Fibroblast of lung (primary cell): ENCODE results near the gene DUSP7. TPM values are rescaled to one million over a fixed set of nuclear protein-coding genes. Genes with fewer than 3 reads are reported as not detected.

ENCODE experiments used
- DNase-seq, 2 donors: peaks; one replicate each; pipeline versions ENCODE4 v3.0.0 to v3.0.0-alpha.2; 2010; ENCODE audit warnings: low read depth in 2 of 2
- H2AFZ ChIP-seq: 2 replicates; pipeline ENCODE4 v1.5.1; 2012; ENCODE audit warnings: low read length, control low read depth, inconsistent platforms
- H3K27ac ChIP-seq: 2 replicates; pipeline ENCODE4 v1.5.1; 2011; ENCODE audit warnings: low read length, control low read depth; ENCODE audit not compliant: insufficient read depth
- H3K27me3 ChIP-seq: 2 replicates; pipeline ENCODE4 v1.5.1; 2011; ENCODE audit warnings: mild to moderate bottlenecking, low read length; ENCODE audit not compliant: control insufficient read depth, insufficient read depth
- H3K36me3 ChIP-seq: 2 replicates; pipeline ENCODE4 v1.5.1; 2011; ENCODE audit warnings: low read length; ENCODE audit not compliant: control insufficient read depth, insufficient read depth
- H3K4me1 ChIP-seq: 2 replicates; pipeline ENCODE4 v1.5.1; 2011; ENCODE audit warnings: low read length; ENCODE audit not compliant: control insufficient read depth, insufficient read depth; ENCODE audit errors: extremely low read depth
- H3K4me2 ChIP-seq: 2 replicates; pipeline ENCODE4 v1.5.1; 2011; ENCODE audit warnings: low read length, control low read depth; ENCODE audit not compliant: insufficient read depth; ENCODE audit errors: extremely low read depth
- H3K4me3 ChIP-seq, 4 experiments: fragments of 200-600 bp in 1 of 4; sonication (generic) in 1 of 4; replicated peaks in 1 of 4; 2 replicates each; pipeline ENCODE4 v1.5.1; 2011 to 2016; ENCODE audit warnings: low read length in 4 of 4, low read depth in 3 of 4, mild to moderate bottlenecking in 3 of 4, control low read depth in 2 of 4, inconsistent platforms in 1 of 4, mixed read lengths in 1 of 4; ENCODE audit not compliant: insufficient read depth in 1 of 4; ENCODE audit errors: control extremely low read depth in 1 of 4
- H3K79me2 ChIP-seq: 2 replicates; pipeline ENCODE4 v1.5.1; 2012; ENCODE audit warnings: mild to moderate bottlenecking, low read length, inconsistent platforms; ENCODE audit not compliant: control insufficient read depth, insufficient read depth
- H3K9ac ChIP-seq: 2 replicates; pipeline ENCODE4 v1.5.1; 2011; ENCODE audit warnings: mild to moderate bottlenecking, low read length, control low read depth; ENCODE audit not compliant: insufficient read depth
- H3K9me3 ChIP-seq: 2 replicates; pipeline ENCODE4 v1.5.1; 2012; ENCODE audit warnings: low read depth, low read length; ENCODE audit not compliant: control insufficient read depth, insufficient read depth
- H4K20me1 ChIP-seq: 2 replicates; pipeline ENCODE4 v1.5.1; 2011; ENCODE audit warnings: low read length; ENCODE audit not compliant: control insufficient read depth, insufficient read depth; ENCODE audit errors: extremely low read depth
- EZH2 ChIP-seq: IDR thresholded peaks from 2 replicates; pipeline ENCODE4 v1.5.1; 2012; ENCODE audit warnings: low read length, control low read depth, mild to moderate bottlenecking; ENCODE audit errors: missing control alignments
- polyA plus RNA-seq, 2 donors: library from polyadenylated mRNA; depleted of rRNA in 1 of 2; stranded (reverse) in 1 of 2; unstranded in 1 of 2; fragments of >200 nt; gene quantifications; 2 replicates each; pipeline ENCODE4 v1.2.1, GENCODE V29; 2011 to 2012; ENCODE audit warnings: missing spikeins in 1 of 2
- total RNA-seq: library from RNA; depleted of rRNA; stranded (reverse); fragments of >200 nt; gene quantifications from 2 replicates; pipeline ENCODE4 v1.2.1, GENCODE V29; 2014
- TF ChIP-seq, protein P1 (sequence below), 2 donors: IDR thresholded peaks in 1 of 2; conservative IDR thresholded peaks in 1 of 2; 1 replicate in 1 of 2; 2 replicates in 1 of 2; pipeline ENCODE4 v1.5.1; 2011 to 2012; ENCODE audit warnings: low read length in 2 of 2, control low read depth in 1 of 2, inconsistent platforms in 1 of 2, low read depth in 1 of 2, mild to moderate bottlenecking in 1 of 2

Gene DUSP7
- total and polyA plus RNA-seq, 2 donors (not counting 1 experiment from before 2014, with no cell fraction given) = 5.6 to 26.5 TPM

DNA sequence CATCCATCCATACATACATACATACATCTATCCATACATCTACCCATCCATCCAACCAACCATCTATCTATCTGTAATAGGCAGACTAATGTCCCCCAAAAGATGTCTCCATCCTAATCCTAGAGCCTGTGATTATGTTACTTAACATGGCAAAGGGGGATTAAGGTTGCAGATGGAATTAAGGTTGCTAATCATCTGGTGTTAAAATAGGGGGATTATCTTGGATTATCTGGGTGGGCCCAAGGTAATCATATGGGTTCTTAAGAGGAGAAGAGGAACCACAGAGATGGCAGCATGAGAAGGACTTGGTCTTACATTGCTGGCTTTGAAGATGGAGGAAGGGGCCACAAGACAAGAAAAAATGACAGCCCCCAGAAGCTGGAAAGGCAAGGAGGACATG is 45.9 kb downstream of the DUSP7 start:
- H3K4me1 ChIP-seq = peaks cover 8% of the 10 kb centered on the region
- no peak overlapping the region for H3K9ac ChIP-seq
- no peaks in the 10 kb centered on the region for H3K79me2 ChIP-seq
- no peak overlapping the region for H3K4me3 ChIP-seq
- H3K9me3 ChIP-seq = no peaks in the 10 kb centered on the region
- H3K4me2 ChIP-seq = no peak overlapping the region
- no peak for DNase-seq
- TF ChIP-seq EZH2 = no peak
- TF ChIP-seq, protein P1, sequence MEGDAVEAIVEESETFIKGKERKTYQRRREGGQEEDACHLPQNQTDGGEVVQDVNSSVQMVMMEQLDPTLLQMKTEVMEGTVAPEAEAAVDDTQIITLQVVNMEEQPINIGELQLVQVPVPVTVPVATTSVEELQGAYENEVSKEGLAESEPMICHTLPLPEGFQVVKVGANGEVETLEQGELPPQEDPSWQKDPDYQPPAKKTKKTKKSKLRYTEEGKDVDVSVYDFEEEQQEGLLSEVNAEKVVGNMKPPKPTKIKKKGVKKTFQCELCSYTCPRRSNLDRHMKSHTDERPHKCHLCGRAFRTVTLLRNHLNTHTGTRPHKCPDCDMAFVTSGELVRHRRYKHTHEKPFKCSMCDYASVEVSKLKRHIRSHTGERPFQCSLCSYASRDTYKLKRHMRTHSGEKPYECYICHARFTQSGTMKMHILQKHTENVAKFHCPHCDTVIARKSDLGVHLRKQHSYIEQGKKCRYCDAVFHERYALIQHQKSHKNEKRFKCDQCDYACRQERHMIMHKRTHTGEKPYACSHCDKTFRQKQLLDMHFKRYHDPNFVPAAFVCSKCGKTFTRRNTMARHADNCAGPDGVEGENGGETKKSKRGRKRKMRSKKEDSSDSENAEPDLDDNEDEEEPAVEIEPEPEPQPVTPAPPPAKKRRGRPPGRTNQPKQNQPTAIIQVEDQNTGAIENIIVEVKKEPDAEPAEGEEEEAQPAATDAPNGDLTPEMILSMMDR (conservative IDR thresholded peaks at IDR 0.05 in 1 of 2, IDR thresholded peaks at IDR 0.05 in 1 of 2; ENCODE audit: low read depth in 1 of 2, low read length in 2 of 2) = no peak
- no peaks in the 10 kb centered on the region for H4K20me1 ChIP-seq
- no peak overlapping the region for H3K27ac ChIP-seq
- H3K27me3 ChIP-seq = no peaks in the 10 kb centered on the region
- no peak overlapping the region for H2AFZ ChIP-seq
- no peaks in the 10 kb centered on the region for H3K36me3 ChIP-seq

DNA sequence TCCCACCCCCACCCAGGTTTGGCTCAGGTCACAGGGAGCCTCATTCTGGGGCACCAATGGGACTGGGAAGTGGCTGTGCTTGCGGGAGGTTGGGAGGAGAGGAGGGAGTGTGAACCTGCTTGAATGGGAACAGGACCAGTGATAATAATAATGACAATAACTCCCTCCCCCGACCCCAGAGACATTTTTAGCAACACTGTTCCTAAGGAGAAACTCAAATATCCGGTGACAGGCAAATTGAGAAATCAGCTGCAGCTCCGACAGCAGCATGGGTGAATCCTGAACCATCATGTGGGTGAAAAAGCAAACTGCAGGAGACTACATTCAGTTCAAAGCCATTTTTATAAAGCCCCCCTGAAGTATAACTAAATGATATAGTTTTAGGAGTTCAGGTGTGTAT is 49.1 kb downstream of the DUSP7 start:
- no peak for DNase-seq
- no peak overlapping the region for H3K4me3 ChIP-seq
- TF ChIP-seq, protein P1 (conservative IDR thresholded peaks at IDR 0.05 in 1 of 2, IDR thresholded peaks at IDR 0.05 in 1 of 2; ENCODE audit: low read depth in 1 of 2, low read length in 2 of 2) = no peak
- no peak for TF ChIP-seq EZH2
- no peak overlapping the region for H3K4me2 ChIP-seq
- no peaks in the 10 kb centered on the region for H3K9me3 ChIP-seq
- H4K20me1 ChIP-seq = no peaks in the 10 kb centered on the region
- H3K27ac ChIP-seq = no peak overlapping the region
- H3K9ac ChIP-seq = no peak overlapping the region
- no peaks in the 10 kb centered on the region for H3K79me2 ChIP-seq
- H3K27me3 ChIP-seq = no peaks in the 10 kb centered on the region
- no peak overlapping the region for H2AFZ ChIP-seq
- peaks cover 14% of the 10 kb centered on the region for H3K4me1 ChIP-seq
- no peaks in the 10 kb centered on the region for H3K36me3 ChIP-seq

DNA sequence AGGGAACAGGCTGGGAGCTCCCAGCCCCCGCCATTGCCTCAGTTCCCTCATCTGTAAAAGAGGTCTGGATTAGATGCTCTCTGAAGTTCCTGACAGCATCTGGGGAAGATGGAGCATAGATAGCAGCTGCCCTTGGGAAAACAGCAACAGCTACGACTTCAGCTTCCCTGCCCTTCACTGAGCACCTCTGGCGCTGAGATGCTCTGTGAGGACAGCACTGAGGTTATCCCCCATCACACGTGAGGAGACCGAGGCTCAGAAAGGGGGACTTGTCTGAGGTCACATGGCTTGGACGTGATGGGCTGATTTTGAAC is 49.6 kb downstream of the DUSP7 start:
- Histone ChIP-seq H3K27ac (no peak overlapping the region), H3K9me3 (no peaks in the 10 kb centered on the region), H3K79me2 (no peaks in the 10 kb centered on the region), H3K4me3 (no peak overlapping the region), H2AFZ (no peak overlapping the region), H4K20me1 (no peaks in the 10 kb centered on the region), H3K9ac (no peak overlapping the region), H3K36me3 (no peaks in the 10 kb centered on the region), H3K27me3 (no peaks in the 10 kb centered on the region), H3K4me1 (peaks cover 14% of the 10 kb centered on the region), H3K4me2 (no peak overlapping the region)
- no peak for DNase-seq
- no peak for TF ChIP-seq EZH2
